GM18499 (cell line): ENCODE measurements around the gene TFDP1.
"Not testable (repeated sequence)": the region's sequence is repeated elsewhere in the genome, so short reads cannot be mapped to it uniquely, and the experiment has no call there.

Source experiments
- ATAC-seq: cut with Tn5 transposase; IDR thresholded peaks from one replicate; pipeline ENCODE4 v1.9.1; 2021; ENCODE audit warnings: moderate number of reproducible peaks; ENCODE audit not compliant: insufficient read depth, unreplicated experiment

TFDP1 gene

DNA sequence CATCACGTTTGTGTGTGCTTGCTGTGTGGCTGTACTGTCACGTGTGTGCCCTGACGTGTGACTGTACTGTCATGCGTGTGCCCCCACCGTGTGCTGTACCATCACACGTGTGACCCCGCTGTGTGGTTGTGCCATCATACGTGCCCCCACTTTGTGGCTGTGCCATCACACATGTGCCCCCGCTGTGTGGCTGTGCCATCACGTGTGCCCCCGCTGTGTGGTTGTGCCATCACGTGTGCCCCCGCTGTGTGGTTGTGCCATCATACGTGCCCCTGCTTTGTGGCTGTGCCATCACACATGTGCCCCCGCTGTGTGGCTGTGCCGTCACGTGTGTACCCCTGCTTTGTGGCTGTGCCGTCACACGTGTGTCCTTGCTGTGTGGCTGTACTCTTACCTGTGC is 25.7 kb downstream of the TFDP1 start:
- no peak for ATAC-seq

DNA sequence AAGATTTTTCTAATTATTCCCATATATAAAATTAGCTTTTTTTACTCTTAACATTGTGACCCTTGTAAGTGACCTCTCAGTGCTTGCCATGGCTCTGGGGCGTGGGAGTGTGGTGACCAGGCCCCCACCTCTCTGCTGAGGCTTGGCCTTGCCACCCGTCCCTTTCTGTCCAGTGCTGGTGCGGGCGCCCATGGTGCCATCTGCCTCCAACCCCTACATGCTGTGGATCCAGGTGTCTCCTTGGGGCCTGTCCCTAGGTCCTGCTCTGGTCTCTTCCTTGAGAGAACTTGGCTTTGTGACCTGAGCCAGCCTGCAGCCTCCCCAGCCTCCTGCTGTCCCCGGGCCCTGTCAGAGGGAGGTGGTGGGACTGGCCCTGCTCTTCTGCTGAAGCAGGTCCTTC is 27.4 kb downstream of the TFDP1 start:
- no peak for ATAC-seq

DNA sequence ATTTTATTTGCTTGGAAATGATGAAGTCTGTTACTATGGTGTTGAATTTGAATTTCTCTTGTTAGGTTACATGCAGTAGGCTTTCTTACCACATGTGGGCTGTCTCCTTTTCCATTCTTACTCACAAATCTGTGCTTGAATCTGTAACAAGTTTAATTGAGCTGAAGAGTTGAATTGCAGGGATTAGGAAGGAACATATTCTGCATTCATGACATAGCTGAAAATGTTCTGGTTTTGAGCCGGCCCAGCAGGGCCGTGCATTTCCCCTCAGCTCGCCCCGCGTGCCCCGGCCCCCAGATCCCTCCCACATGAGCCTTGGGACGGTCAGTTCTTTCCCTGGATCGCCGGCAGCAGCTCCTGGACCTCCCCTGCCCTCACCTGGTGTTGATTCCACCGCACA is 28.1 kb downstream of the TFDP1 start:
- no peak for ATAC-seq

DNA sequence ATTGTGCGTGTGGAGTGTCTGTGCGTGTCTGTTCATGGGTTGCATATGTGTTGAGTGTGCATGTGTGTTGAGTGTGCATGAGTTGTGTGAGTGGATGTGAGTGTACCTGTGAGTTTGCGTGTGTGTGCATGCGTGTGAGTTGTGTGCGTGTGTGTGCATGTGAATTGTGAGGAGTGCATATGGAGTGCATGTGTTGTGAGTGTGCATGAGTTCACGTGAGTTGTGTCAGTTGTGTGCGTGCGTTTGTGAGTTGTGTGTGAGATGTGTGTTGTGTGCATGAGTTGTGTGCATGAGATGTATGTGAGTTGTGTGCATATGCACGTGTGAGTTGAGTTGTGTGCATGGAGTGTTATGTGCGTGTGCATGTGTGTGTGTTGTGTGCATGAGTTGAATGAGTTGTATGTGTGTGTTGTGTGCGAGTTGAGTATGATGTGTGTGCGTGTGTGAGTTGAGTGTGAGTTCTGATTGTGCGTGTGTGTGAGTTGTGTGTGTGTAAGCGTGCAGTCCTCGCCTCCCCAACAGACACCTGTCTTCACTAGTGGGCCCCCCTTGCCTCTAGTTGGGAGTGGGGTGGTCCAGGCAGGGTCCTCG is 29.3 kb downstream of the TFDP1 start:
- no peak for ATAC-seq

DNA sequence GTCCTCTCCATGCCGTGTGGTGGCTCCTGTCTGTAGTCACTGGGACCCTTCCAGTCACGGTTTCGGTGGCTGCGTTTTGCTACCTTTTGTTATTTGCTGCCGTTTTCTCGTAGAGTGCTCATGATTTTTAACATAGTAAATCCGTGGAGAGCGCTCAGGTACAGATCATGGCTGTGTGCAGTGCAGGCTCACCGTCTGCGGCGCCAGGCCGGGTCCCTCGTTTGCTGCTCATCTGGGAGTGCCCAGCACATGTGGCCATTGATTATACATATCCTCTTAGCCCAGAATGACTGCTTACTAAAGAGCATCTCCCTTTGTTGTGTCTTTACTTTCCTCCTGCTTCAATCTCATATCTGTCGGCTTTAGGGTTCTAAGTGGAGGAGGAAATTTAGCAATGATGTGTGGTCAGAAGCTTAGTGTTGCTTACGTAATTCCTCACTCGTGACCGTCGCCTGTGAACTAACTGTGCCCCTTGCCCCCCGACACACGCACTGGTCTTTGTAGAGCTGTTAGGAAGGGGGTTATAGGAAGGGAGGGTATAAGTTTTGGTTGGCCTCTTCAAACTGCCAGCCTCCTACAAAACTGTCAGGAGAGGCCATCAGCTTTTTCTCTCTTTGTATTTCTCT is 31.8 kb downstream of the TFDP1 start:
- ATAC-seq, result no peak

DNA sequence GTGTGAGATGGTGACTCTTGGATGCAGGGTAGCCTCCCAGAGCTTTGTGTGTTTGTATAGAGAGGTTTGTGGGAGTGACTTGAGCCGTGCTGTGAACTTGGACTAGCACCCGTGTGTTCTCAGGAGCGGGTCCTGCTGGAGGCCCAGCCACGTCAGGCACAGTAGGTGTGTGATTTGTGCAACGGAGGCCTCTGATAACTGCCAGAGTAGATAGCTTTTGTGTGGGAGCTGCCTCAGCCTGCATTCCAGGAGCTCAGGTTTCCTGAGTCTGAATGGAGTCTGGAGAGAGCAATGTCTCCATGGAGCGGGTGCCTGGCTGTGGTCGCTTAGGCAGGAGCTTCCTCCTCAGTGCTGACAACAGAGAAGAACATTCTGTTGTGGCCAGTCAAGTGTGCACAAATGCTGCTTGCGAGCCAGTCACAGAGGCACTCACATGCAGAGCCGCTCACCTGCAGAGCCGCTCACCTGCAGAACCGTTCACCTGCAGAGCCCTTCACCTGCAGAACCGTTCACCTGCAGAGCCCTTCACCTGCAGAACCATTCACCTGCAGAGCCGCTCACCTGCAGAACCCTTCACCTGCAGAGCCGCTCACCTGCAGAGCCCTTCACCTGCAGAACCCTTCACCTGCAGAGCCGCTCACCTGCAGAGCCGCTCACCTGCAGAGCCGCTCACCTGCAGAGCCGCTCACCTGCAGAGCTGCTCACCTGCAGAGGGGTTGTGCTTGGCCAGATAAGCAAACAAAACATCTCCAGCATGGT is 32.6 kb downstream of the TFDP1 start:
- ATAC-seq, result no peak

DNA sequence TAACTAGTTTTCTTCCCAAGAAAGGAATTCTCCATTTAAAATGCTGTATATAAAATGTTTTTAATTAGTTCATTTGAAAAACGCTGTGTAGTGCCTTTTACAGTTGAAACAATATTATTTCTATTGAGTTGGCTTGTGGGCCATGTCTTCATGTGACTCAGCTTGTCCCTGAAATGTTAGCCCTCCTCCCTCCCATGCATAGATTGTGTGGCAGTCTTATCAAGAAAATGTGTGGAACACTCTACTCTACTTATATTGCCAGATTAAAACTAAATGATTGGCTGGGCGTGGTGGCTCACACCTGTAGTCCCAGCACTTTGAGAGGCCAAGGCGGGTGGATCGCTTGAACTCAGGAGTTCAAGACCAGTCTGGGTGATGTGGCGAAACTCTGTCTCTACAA is 33.4 kb downstream of the TFDP1 start:
- no peak for ATAC-seq

DNA sequence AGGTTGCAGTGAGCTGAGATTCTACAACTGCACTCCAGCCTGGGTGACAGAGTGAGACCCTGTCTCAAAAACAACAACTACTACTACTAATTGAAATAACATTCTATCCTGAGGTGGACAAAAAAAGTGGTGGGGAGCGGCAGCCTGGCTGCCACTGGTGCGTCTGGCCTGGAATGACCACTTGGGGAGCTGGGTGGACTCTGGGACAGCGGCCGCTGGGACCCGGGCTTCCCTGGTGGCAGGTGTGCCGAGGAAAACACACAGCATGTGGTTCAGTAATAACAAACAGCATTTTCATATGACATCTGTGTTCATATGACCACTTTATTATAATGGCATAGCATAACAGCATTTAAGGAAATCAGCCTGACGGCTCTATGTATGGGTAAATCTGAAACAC is 33.9 kb downstream of the TFDP1 start:
- ATAC-seq, result no peak

DNA sequence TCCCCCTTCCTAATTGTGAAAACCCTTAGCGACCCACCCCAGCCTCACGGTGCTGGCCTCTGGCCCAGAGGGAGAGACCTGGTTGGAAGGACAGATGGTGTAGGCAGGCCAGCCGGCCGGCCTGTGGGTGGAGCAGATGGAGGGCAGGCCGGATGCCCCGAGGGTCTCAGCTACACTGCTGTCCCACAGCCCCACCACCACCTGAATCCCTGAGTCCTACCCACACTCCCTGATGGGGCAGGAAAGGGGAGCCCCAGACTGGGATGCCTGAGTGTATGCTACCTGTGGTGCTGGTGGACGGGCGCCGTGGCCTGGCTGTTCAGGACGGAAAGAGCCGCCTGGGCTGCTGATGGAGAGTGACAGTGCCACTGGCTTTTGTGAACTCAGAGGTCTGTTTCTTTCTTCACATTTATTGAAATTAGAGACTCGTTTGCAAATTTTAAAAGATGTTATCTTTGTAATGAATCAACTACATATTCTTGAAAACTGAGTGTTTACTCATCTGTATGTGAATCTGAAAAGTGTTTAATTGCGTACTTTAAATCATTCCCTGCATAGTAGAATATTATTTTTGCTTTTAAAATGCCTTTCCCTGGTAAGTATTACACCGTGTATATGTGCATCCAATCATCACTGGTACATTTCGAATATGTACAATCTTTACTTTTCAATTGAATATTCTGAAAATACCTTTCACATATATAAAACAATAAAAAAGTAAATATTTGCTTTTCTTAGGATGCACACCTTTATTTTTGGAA is 35.7 kb downstream of the TFDP1 start:
- ATAC-seq, result no peak

GRCh38 chr13:113621046-113621445 is 36.5 kb downstream of the TFDP1 start:
- no peak for ATAC-seq

GRCh38 chr13:113621498-113621897 is 36.9 kb downstream of the TFDP1 start:
- ATAC-seq, result not testable (repeated sequence)

- not testable (repeated sequence) for ATAC-seq
Measured at GRCh38 chr13:113621986-113622550, 37.5 kb downstream of the TFDP1 start.

- no peak for ATAC-seq
Measured at GRCh38 chr13:113622791-113623490, 38.4 kb downstream of the TFDP1 start.

GRCh38 chr13:113623491-113624234 is 39.1 kb downstream of the TFDP1 start:
- ATAC-seq, result no peak

- no peak for ATAC-seq
Measured at GRCh38 chr13:113624235-113624587, 39.7 kb downstream of the TFDP1 start.

DNA sequence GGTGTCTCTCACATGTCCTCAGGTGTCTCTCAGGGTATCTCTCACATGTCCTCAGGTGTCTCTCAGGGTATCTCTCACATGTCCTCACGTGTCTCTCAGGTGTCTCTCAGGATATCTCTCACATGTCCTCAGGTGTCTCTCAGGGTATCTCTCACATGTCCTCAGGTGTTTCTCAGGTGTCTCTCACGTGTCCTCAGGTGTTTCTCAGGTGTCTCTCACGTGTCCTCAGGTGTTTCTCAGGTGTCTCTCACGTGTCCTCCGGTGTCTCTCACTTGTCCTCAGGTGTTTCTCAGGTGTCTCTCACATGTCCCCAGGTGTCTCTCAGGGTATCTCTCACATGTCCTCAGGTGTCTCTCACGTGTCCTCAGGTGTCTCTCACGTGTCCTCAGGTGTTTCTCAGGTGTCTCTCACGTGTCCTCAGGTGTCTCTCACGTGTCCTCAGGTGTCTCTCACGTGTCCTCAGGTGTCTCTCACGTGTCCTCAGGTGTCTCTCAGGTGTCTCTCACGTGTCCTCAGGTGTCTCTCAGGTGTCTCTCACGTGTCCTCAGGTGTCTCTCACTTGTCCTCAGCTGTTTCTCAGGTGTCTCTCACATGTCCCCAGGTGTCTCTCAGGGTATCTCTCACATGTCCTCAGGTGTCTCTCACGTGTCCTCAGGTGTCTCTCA is 40.2 kb downstream of the TFDP1 start:
- ATAC-seq, result not testable (repeated sequence)

DNA sequence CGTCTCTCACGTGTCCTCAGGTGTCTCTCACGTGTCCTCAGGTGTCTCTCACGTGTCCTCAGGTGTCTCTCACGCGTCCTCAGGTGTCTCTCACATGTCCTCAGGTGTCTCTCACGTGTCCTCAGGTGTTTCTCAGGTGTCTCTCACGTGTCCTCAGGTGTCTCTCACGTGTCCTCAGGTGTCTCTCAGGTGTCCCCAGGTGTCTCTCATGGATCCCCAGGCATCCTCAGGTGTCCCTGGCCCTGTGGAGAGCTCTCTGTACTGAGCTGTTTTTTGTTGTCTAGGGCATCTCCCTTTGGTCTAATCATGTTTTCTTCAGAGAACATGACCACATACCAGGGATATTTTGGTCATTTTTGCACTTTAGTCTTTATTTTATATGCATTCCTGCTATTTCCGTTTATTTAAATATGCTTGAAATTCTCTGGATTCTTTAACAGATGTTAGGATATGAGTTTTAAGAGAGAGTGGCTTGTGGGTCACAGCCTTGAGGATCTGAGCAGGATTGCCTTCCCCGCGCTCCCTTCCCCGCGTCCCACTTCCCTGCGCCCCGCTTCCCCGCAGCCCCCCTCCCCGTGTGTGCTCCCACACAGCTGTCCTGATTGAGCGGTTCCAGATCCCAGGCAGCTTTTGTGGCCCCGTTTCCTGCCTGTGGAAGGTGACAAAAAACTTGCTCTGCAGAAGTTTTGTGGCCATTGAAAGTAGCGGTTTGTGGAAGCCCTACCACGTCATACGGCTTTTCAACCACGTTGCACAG is 41.6 kb downstream of the TFDP1 start:
- no peak for ATAC-seq

DNA sequence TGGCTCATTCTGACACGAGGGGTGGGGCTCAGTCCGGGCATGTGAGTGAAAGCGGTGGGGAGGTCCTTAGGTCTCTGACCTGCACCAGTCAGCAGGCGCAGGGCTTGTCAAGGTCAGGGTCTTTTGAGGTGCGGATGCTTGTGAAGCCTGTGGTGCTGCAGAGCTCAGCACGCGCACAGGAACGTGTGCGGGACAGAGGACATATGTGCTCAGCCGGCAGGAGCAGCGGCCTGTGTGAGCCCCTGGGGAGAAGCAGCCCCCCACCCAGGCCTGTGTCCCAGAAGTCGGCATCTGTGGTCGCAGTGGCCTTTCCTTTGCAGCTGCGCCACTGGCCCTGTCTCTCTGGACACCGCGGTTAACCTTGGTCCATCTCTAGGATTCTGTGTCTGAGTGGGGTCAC is 42.6 kb downstream of the TFDP1 start:
- ATAC-seq, result no peak
